ENCODE measurements around the gene ASAP2. TPM values are rescaled to one million over a fixed set of nuclear protein-coding genes. Genes with fewer than 3 reads are reported as not detected.

Gene ASAP2
- total RNA-seq, 1 experiment from 2014 or later = 60.3 TPM

GRCh38 chr2:9302755-9303154, 96.1 kb downstream of the ASAP2 start:
- intact Hi-C loops (cut with micrococcal nuclease; ENCODE audit: unreplicated experiment) = no loop called here
- no peak overlapping the region for H3K4me3 ChIP-seq
- no peaks in the 10 kb centered on the region for H3K4me1 ChIP-seq (replicated peaks; ENCODE audit: insufficient read depth)
- peaks cover 42% of the 10 kb centered on the region for H3K79me2 ChIP-seq (ENCODE audit: low read depth)
- H3K9me2 ChIP-seq (ENCODE audit: insufficient read depth) = no peaks in the 10 kb centered on the region
- H4K20me1 ChIP-seq (ENCODE audit: insufficient read depth) = 0 out of 2 replicates have a peak, but pooled peaks cover 3% of the 10 kb centered on the region
- no peak overlapping the region for H3K4me2 ChIP-seq
- no TSS peak for BruUV-seq (replicated peaks)
- H2AFZ ChIP-seq = no peak overlapping the region
- no peak overlapping the region for H3K27ac ChIP-seq
- POLR2A ChIA-PET (ENCODE audit: unreplicated experiment) = no interaction called here
- no peaks in the 10 kb centered on the region for H3K27me3 ChIP-seq (ENCODE audit: insufficient read depth, low read depth)
- peaks cover 42% of the 10 kb centered on the region for H3F3A ChIP-seq (ENCODE audit: insufficient read depth, low read depth)
- DNase-seq = no peak
- CTCF ChIA-PET = no interaction called here
- no peaks in the 10 kb centered on the region for H3K9me3 ChIP-seq (ENCODE audit: insufficient read depth, low read depth)
- no peak for TF ChIP-seq CTCF (conservative IDR thresholded peaks at IDR 0.05)
- no peak for TF ChIP-seq EZH2 (IDR thresholded peaks at IDR 0.05; ENCODE audit: low read depth)
- H3K36me3 ChIP-seq (ENCODE audit: low read depth) = peaks cover 3% of the 10 kb centered on the region; the same call in 1 of the 2 replicates

- CTCF ChIA-PET = no interaction called here
- peaks cover 46% of the 10 kb centered on the region for H3K79me2 ChIP-seq (ENCODE audit: low read depth)
Measured at GRCh38 chr2:9303528-9304225, 97.1 kb downstream of the ASAP2 start.

GRCh38 chr2:9306911-9307310, 100.3 kb downstream of the ASAP2 start:
- DNase-seq = peak in 1 of 2 experiments; percentile 72
- Histone ChIP-seq H3K27ac (0 out of 2 replicates have a peak overlapping the region, but pooled peaks have one; percentile 17), H3K4me3 (no peak overlapping the region), H3K4me2 (no peak overlapping the region), H3K9me3 (ENCODE audit: insufficient read depth, low read depth) (no peaks in the 10 kb centered on the region), H3F3A (ENCODE audit: insufficient read depth, low read depth) (peaks cover 51% of the 10 kb centered on the region), H3K27me3 (ENCODE audit: insufficient read depth, low read depth) (no peaks in the 10 kb centered on the region), H4K20me1 (ENCODE audit: insufficient read depth) (0 out of 2 replicates have a peak, but pooled peaks cover 3% of the 10 kb centered on the region), H3K4me1 (replicated peaks; ENCODE audit: insufficient read depth) (peaks cover 36% of the 10 kb centered on the region), H2AFZ (no peak overlapping the region), H3K9me2 (ENCODE audit: insufficient read depth) (no peaks in the 10 kb centered on the region), H3K79me2 (ENCODE audit: low read depth) (peaks cover 74% of the 10 kb centered on the region), H3K36me3 (ENCODE audit: low read depth) (no peaks in the 10 kb centered on the region)
- TF ChIP-seq CTCF (conservative IDR thresholded peaks at IDR 0.05) (no peak), EZH2 (IDR thresholded peaks at IDR 0.05; ENCODE audit: low read depth) (no peak)
- POLR2A ChIA-PET (ENCODE audit: unreplicated experiment) = interaction anchor here (0.7 kb wide), 2 partner anchors 10 to 634 kb away, joined by 4 to 8 read pairs; no protein-coding TSS in a partner anchor
- no TSS peak for BruUV-seq (replicated peaks)
- intact Hi-C loops (cut with micrococcal nuclease; ENCODE audit: unreplicated experiment) = no loop called here
- CTCF ChIA-PET = no interaction called here

More at GRCh38 chr2:9303528-9304225, 97.1 kb downstream of the ASAP2 start:
- H3K36me3 ChIP-seq (ENCODE audit: low read depth) = peaks cover 3% of the 10 kb centered on the region; the same call in 1 of the 2 replicates
- BruUV-seq (replicated peaks) = no TSS peak
- POLR2A ChIA-PET (ENCODE audit: unreplicated experiment) = no interaction called here
- 0 out of 2 replicates have a peak, but pooled peaks cover 3% of the 10 kb centered on the region for H4K20me1 ChIP-seq (ENCODE audit: insufficient read depth)
- DNase-seq = no peak
- no peak overlapping the region for H3K4me2 ChIP-seq
- H3F3A ChIP-seq (ENCODE audit: insufficient read depth, low read depth) = peaks cover 41% of the 10 kb centered on the region
- no peaks in the 10 kb centered on the region for H3K9me3 ChIP-seq (ENCODE audit: insufficient read depth, low read depth)
- no peak overlapping the region for H3K27ac ChIP-seq
- TF ChIP-seq EZH2 (IDR thresholded peaks at IDR 0.05; ENCODE audit: low read depth) (no peak), CTCF (conservative IDR thresholded peaks at IDR 0.05) (no peak)
- H3K9me2 ChIP-seq (ENCODE audit: insufficient read depth) = no peaks in the 10 kb centered on the region
- intact Hi-C loops (cut with micrococcal nuclease; ENCODE audit: unreplicated experiment) = no loop called here
- H3K27me3 ChIP-seq (ENCODE audit: insufficient read depth, low read depth) = no peaks in the 10 kb centered on the region
- H3K4me3 ChIP-seq = no peak overlapping the region
- peaks cover 4% of the 10 kb centered on the region; the same call in 1 of the 2 replicates for H3K4me1 ChIP-seq (replicated peaks; ENCODE audit: insufficient read depth)
- no peak overlapping the region for H2AFZ ChIP-seq

Data from PC-9 (cell line).